Measurements from ENCODE around the gene OR4N5.
"Not testable (repeated sequence)": the region's sequence is repeated elsewhere in the genome, so short reads cannot be mapped to it uniquely, and the experiment has no call there.

Gene OR4N5

DNA sequence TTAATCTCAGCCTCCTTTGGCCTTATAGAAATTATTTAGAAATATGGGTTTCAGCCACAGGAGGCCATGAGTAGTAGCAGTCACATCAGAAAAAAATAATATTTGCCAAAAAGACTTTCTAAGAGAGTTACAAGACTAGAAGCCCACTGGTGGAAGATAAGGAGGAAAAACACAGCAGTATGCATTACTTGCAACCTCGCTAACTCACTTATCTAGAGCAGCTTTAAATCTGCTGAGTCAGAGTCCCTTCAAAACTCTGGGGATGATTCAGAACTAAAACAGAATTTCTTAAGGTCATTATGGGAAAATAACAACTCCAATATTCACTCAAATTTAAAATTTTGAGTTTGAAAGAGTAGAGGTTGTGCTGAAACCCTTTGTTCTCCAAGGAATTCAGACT is 21.9 kb upstream of the OR4N5 start:
- Mint-ChIP-seq H3K4me3 (no peak overlapping the region), H3K36me3 (ENCODE audit: low read depth) (no peaks in the 10 kb centered on the region), H3K27me3 (ENCODE audit: low read depth, poor library complexity) (peaks cover 3% of the 10 kb centered on the region), H3K27ac (no peak overlapping the region), H3K9me3 (peaks cover 73% of the 10 kb centered on the region), H3K4me1 (no peaks in the 10 kb centered on the region)
- no peak for DNase-seq
- TF ChIP-seq, protein P1, sequence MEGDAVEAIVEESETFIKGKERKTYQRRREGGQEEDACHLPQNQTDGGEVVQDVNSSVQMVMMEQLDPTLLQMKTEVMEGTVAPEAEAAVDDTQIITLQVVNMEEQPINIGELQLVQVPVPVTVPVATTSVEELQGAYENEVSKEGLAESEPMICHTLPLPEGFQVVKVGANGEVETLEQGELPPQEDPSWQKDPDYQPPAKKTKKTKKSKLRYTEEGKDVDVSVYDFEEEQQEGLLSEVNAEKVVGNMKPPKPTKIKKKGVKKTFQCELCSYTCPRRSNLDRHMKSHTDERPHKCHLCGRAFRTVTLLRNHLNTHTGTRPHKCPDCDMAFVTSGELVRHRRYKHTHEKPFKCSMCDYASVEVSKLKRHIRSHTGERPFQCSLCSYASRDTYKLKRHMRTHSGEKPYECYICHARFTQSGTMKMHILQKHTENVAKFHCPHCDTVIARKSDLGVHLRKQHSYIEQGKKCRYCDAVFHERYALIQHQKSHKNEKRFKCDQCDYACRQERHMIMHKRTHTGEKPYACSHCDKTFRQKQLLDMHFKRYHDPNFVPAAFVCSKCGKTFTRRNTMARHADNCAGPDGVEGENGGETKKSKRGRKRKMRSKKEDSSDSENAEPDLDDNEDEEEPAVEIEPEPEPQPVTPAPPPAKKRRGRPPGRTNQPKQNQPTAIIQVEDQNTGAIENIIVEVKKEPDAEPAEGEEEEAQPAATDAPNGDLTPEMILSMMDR (IDR thresholded peaks at IDR 0.05): no peak

DNA sequence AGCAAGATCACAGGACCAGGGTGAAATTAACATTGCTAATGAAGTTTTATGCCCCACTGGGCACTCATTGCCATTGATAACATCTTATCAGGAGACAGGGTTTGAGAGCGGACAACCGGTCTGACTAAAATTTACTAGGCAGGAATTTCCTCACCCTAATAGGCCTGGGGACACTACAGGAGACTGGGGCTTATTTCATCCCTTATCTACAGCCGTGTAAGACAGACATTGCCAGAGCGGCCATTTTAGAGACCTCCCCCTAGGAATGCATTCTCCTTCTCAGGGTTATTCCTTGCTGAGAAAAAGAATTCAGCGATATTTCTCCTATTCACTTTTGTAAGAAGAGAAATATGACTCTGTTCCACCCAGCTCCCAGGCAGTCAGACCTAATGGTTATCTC is 19.8 kb upstream of the OR4N5 start:
- Mint-ChIP-seq H3K36me3 (ENCODE audit: low read depth) (no peaks in the 10 kb centered on the region), H3K9me3 (peaks cover 79% of the 10 kb centered on the region), H3K27me3 (ENCODE audit: low read depth, poor library complexity) (peaks cover 3% of the 10 kb centered on the region), H3K4me3 (no peak overlapping the region), H3K27ac (no peak overlapping the region), H3K4me1 (no peaks in the 10 kb centered on the region)
- TF ChIP-seq, protein P1 (IDR thresholded peaks at IDR 0.05): no peak
- DNase-seq: no peak

DNA sequence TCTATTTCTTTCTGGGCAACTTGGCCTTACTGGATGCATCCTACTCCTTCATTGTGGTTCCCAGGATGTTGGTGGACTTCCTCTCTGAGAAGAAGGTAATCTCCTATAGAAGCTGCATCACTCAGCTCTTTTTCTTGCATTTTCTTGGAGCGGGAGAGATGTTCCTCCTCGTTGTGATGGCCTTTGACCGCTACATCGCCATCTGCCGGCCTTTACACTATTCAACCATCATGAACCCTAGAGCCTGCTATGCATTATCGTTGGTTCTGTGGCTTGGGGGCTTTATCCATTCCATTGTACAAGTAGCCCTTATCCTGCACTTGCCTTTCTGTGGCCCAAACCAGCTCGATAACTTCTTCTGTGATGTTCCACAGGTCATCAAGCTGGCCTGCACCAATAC is 5.3 kb downstream of the OR4N5 start:
- Mint-ChIP-seq H3K4me1 (no peaks in the 10 kb centered on the region), H3K4me3 (no peak overlapping the region), H3K36me3 (ENCODE audit: low read depth) (no peaks in the 10 kb centered on the region), H3K27me3 (ENCODE audit: low read depth, poor library complexity) (peaks cover 6% of the 10 kb centered on the region), H3K9me3 (peaks cover 67% of the 10 kb centered on the region), H3K27ac (no peak overlapping the region)
- TF ChIP-seq, protein P1 (IDR thresholded peaks at IDR 0.05): no peak
- DNase-seq: no peak

DNA sequence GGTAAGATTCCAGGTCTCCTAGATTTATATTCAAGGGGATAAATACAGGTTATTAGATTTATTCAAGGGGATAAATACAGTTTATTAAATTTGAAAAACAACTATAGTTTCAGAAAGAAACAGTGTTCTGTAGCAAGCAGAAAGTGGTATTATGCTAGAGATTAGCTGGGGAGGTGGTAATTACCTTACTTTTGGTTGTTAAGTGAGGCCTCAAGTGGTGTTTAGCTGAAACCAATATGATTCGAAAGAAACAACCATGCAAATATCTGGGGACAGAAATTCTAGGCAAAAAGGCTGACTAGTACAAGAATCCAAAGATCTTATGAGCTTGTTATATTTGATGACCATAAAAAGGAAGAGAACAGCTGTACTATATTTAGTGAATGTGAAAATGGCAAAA is 6.2 kb downstream of the OR4N5 start:
- Mint-ChIP-seq H3K27ac (no peak overlapping the region), H3K36me3 (ENCODE audit: low read depth) (no peaks in the 10 kb centered on the region), H3K4me3 (no peak overlapping the region), H3K4me1 (no peaks in the 10 kb centered on the region), H3K27me3 (ENCODE audit: low read depth, poor library complexity) (peaks cover 6% of the 10 kb centered on the region), H3K9me3 (peaks cover 70% of the 10 kb centered on the region)
- TF ChIP-seq, protein P1 (IDR thresholded peaks at IDR 0.05): no peak
- no peak for DNase-seq

DNA sequence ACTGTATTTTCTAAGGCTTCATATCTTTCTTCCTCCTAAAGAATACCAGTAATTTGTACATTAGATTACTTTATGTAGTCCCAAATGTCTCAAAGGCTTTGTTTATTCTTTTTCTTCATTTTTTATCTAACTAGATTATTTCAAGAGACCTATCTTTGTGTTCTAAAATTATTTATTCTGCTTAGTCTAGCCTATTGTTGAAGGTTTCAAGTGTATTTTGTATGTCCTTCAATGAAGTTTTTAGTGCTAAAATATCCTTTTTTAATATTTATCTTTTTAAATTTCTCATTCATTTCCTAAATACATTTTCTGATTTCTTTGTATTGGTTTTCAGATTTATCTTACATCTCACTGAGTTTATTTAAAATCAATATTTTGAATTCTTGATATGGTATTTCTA is 25.8 kb downstream of the OR4N5 start:
- Mint-ChIP-seq H3K4me1 (no peaks in the 10 kb centered on the region), H3K36me3 (ENCODE audit: low read depth) (no peaks in the 10 kb centered on the region), H3K27ac (no peak overlapping the region), H3K9me3 (peaks cover 81% of the 10 kb centered on the region), H3K4me3 (no peak overlapping the region), H3K27me3 (ENCODE audit: low read depth, poor library complexity) (no peaks in the 10 kb centered on the region)
- no peak for DNase-seq
- TF ChIP-seq, protein P1 (IDR thresholded peaks at IDR 0.05): no peak

DNA sequence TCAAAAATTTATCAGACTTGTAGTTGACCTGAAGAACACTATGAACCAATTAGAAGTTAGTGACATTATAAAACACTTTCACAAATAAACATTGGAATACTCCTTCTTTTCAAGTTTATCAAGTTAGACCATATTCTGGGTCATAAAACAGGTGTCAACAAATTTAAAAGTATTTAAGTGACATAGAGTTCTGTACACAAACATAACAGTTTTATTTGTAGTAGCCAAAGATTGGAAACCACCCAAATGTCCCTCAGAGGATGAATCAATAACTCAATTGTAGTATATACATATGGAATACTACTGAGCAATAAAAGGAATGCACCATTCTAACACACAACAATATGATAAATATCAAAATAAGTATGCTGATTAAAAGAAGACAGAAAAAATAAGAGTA is 28.5 kb downstream of the OR4N5 start:
- TF ChIP-seq, protein P1 (IDR thresholded peaks at IDR 0.05): no peak
- no peaks in the 10 kb centered on the region for H3K36me3 Mint-ChIP-seq (ENCODE audit: low read depth)
- H3K4me3 Mint-ChIP-seq: no peak overlapping the region
- no peaks in the 10 kb centered on the region for H3K4me1 Mint-ChIP-seq
- no peaks in the 10 kb centered on the region for H3K27me3 Mint-ChIP-seq (ENCODE audit: low read depth, poor library complexity)
- H3K9me3 Mint-ChIP-seq: peaks cover 79% of the 10 kb centered on the region
- no peak overlapping the region for H3K27ac Mint-ChIP-seq
- no peak for DNase-seq

DNA sequence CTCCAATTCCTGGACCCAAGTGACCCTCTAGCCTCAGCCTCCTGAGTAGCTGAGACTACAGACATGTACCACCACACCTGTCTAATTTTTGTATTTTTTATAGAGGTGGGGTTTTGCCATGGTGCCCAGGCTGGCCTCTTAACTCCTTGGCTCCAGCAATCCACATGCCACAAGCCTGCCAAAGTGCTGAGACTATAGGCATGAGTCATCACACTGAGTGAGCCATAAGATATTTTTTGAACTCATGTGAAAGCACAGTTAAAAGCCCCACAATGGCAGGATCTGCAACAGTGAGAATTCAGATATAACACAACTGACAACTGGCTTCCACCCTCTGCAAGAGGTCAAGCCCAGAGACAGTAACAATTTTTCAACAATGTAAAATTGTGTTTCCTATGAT is 31.2 kb downstream of the OR4N5 start:
- H3K4me3 Mint-ChIP-seq; H3K36me3 Mint-ChIP-seq (ENCODE audit: low read depth); H3K27me3 Mint-ChIP-seq (ENCODE audit: low read depth, poor library complexity); H3K27ac Mint-ChIP-seq; H3K4me1 Mint-ChIP-seq; DNase-seq: not testable (repeated sequence)
- H3K9me3 Mint-ChIP-seq: peaks cover 67% of the 10 kb centered on the region

DNA sequence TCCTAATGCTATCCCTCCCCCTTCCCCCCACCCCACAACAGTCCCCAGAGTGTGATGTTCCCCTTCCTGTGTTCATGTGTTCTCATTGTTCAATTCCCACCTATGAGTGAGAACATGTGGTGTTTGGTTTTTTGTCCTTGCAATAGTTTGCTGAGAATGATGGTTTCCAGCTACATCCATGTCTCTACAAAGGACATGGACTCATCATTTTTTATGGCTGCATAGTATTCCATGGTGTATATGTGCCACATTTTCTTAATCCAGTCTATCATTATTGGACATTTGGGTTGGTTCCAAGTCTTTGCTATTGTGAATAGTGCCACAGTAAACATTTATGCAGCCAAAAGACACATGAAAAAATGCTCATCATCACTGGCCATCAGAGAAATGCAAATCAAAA is 35.6 kb downstream of the OR4N5 start:
- not testable (repeated sequence) for H3K4me1 Mint-ChIP-seq; H3K27ac Mint-ChIP-seq; H3K36me3 Mint-ChIP-seq (ENCODE audit: low read depth); H3K27me3 Mint-ChIP-seq (ENCODE audit: low read depth, poor library complexity); DNase-seq; H3K4me3 Mint-ChIP-seq
- peaks cover 68% of the 10 kb centered on the region for H3K9me3 Mint-ChIP-seq

Measured in nephron progenitor cell (in vitro differentiated cells).